Stimulated activated CD4-positive, alpha-beta T cell treated with anti-CD3 and anti-CD28 coated beads, Interleukin-2, amount 100 ng/mL, for 48 hours (primary cell): ENCODE data around the gene GTF3C2.

Source experiments
- DNase-seq, 2 donors: peaks; one replicate each; pipeline ENCODE4 v3.0.0-alpha.2; 2020

Gene GTF3C2

GRCh38 chr2:27356382-27357181 lies at the start of gene GTF3C2:
Gene GTF3C2, minus strand, starts transcription at chr2:27356764. Its CDS starts 13,210 bp downstream, at chr2:27343554.
- DNase-seq = peak; percentile 83 to 85

GRCh38 chr2:27400348-27401135 lies 44.0 kb upstream of the GTF3C2 start:
- no peak for DNase-seq

GRCh38 chr2:27398962-27399361 lies 42.4 kb upstream of the GTF3C2 start:
- no peak for DNase-seq

- DNase-seq = no peak
Observed at GRCh38 chr2:27393225-27393624, 36.7 kb upstream of the GTF3C2 start.

GRCh38 chr2:27390822-27391679 lies 34.5 kb upstream of the GTF3C2 start:
- DNase-seq = no peak

GRCh38 chr2:27381577-27382181 lies 25.1 kb upstream of the GTF3C2 start:
- DNase-seq = no peak

GRCh38 chr2:27380626-27381545 lies 24.3 kb upstream of the GTF3C2 start, which contains the start of gene ZNF513:
Gene ZNF513, minus strand, starts transcription at chr2:27380734. Its CDS starts 208 bp downstream, at chr2:27380526.
- peak; percentile 84 to 86 for DNase-seq

- DNase-seq = peak in 1 of 2 donors; percentile 38
Observed at GRCh38 chr2:27379836-27380625, 23.5 kb upstream of the GTF3C2 start.

- no peak for DNase-seq
Observed at GRCh38 chr2:27379383-27379835, 22.8 kb upstream of the GTF3C2 start.

- no peak for DNase-seq
Observed at GRCh38 chr2:27378809-27379290, 22.3 kb upstream of the GTF3C2 start.

- DNase-seq = no peak
Observed at GRCh38 chr2:27378096-27378808, 21.7 kb upstream of the GTF3C2 start.

- no peak for DNase-seq
Observed at GRCh38 chr2:27377618-27378095, 21.1 kb upstream of the GTF3C2 start.

- DNase-seq = no peak
Observed at GRCh38 chr2:27376866-27377617, 20.5 kb upstream of the GTF3C2 start.

- no peak for DNase-seq
Observed at GRCh38 chr2:27376151-27376865, 19.7 kb upstream of the GTF3C2 start.

GRCh38 chr2:27375513-27376099 lies 19.0 kb upstream of the GTF3C2 start:
- no peak for DNase-seq

- no peak for DNase-seq
Observed at GRCh38 chr2:27373567-27373966, 17.0 kb upstream of the GTF3C2 start.

- DNase-seq = no peak
Observed at GRCh38 chr2:27372937-27373336, 16.4 kb upstream of the GTF3C2 start.
